Hematopoietic multipotent progenitor cell treated with erythropoietin and hydrocortisone succinate and interleukin-3 and kit ligand, for 4 days (in vitro differentiated cells): ENCODE data around the gene TUBA4A.
"Not testable (repeated sequence)": the region's sequence is repeated elsewhere in the genome, so short reads cannot be mapped to it uniquely, and the experiment has no call there.

Experiments used
- DNase-seq: peaks from one replicate; pipeline ENCODE4 v3.0.0-alpha.2; 2015

TUBA4A gene

GRCh38 chr2:219209236-219210195, 44.2 kb downstream of the TUBA4A start:
- peak; percentile 73 for DNase-seq

GRCh38 chr2:219207884-219208740, 45.6 kb downstream of the TUBA4A start:
- peak; percentile 26 for DNase-seq

GRCh38 chr2:219207134-219207883, 46.4 kb downstream of the TUBA4A start:
- no peak for DNase-seq

DNA sequence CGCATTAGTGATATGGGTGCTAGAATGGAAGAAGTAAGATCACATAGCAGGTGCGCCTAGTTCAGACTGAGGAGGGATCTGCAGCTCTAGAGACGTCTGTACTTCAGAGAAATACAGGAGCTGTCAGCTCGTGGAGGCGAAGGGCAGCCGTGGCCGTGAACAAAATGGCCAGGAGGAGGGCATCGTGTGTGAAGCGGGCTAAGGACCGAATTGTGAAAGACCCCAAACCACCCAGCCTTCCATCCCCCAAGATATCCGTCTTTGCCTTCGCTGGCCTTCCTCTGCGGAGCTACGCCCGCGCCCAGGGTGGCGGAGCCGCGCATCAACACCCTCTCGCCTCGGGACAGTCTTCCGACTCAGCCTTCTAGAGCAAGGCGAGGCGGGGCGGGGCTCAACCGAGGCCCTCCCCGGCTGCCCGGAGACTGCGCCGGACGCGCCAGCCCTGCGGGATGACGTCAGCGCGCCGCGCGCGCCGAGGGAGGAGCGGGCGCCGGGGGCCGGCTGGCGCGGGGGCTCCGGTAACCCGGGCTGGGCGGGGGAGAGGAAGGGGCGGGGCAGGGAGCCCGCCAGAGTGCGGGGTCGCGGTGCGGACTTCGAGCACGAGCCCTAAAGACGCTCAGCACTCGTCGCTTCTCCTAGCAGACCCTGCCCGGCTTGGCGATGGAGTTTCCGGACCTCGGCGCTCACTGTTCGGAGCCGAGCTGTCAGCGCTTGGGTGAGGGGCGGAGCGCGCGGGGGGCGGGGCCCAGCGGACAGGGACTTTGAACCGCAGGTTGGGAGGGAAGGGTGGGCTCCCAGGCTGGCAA, 47.2 kb downstream of the TUBA4A start, which contains the start of gene ZFAND2B:
TSS of gene ZFAND2B (plus strand) at position 455 of the 806 bp plus-strand sequence. CDS start at position 661, 206 bp downstream.
- DNase-seq: peak; percentile 98

DNA sequence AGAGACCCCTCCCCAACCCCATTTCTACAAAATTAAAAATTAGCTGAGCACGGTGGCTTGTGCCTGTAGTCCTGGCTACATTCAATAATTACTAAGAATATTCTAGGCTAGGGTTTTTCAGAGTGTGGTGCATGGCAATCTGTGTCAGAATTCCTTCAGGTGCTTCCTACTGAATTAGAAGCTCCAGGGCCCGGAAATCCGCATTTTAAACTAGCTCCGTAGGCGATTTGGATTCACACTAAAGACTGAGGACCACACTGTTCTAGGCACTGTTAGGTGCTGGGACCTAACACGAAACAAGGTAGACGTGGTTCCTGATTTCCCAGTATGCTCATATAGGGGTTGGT, 47.8 kb downstream of the TUBA4A start:
- no peak for DNase-seq

DNA sequence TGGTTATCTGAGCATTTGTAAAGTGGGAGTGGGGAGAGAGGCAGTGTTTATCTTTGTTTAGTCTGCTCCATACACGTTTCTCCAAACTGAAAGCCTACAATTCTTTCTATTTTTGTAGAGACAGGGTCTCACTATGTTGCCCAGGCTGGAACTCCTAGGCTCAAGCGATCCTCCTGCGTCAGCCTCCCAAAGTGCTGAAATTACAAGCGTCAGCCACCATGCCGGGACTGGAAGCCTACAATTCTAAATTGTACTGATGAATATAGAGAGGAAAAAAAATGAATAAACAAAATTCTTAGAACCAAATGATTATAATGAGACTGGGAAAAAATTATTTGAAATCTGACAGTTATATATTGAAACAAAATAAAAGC, 48.6 kb downstream of the TUBA4A start:
- DNase-seq: no peak

DNA sequence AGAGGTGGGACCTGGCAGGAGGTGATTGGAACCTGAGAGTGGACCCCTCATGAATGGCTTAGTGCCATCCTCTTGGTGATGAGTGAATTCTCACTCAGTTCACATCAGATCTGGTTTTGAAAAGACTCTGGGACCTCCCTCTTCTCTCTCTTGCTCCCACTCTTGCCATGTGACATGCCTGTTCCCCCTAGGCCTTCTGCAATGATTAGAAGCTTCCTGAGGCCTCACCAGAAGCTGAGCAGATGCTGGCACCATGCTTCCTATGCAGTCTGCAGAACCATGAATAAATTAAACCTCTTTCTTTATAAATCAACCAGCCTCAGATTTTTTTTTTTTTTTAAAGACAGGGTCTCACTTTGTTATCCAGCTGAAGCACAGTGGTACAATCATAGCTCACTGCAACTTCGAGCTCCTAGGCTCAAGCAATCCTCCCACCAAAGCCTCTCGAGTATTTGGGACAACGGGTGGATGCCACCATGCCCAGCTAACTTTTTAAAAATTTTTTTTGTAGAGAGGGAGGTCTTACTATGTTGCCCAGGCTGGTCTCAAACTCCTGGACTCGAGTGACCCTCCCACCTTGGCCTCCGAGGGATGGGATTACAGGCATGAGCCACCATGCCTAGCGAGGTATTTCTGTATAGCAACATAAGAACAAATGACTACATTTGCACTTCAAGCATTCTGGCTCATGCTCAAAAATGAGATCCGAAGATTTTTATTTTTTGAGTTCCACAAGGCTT, 49.1 kb downstream of the TUBA4A start:
- DNase-seq: no peak

DNA sequence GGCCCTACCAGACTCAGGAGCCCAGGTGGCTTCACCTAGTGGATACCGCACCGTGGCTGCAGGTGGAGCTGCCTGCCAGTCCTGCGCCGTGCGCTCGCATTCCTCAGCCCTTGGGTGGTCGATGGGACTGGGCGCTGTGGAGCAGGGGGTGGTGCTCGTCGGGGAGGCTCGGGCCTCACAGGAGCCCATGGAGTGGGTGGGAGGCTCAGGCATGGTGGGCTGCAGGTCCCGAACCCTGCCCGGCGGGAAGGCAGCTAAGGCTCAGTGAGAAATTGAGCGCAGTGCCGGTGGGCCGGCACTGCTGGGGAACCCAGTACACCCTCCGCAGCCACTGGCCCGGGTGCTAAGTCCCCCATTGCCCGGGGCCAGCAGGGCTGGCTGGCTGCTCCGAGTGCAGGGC, 52.4 kb downstream of the TUBA4A start:
- DNase-seq: not testable (repeated sequence)

- not testable (repeated sequence) for DNase-seq
Measured at GRCh38 chr2:219200502-219201326, 53.0 kb downstream of the TUBA4A start.
